Neutrophil (primary cell): Measurements from ENCODE around the gene ENDOV.

ENCODE experiments used
- H3K27ac ChIP-seq: fragments of 200-600 bp; sonication (generic); 2 replicates; pipeline ENCODE4 v1.5.1; 2016; ENCODE audit warnings: mild to moderate bottlenecking, moderate library complexity
- H3K27me3 ChIP-seq: fragments of 200-600 bp; sonication (generic); 2 replicates; pipeline ENCODE4 v1.6.0; 2016; ENCODE audit warnings: mild to moderate bottlenecking
- H3K36me3 ChIP-seq: fragments of 200-600 bp; sonication (generic); 2 replicates; pipeline ENCODE4 v1.5.1; 2017
- H3K4me1 ChIP-seq, 2 experiments: fragments of 200-600 bp in 1 of 2; sonication (generic) in 1 of 2; 1 replicate in 1 of 2; 2 replicates in 1 of 2; pipeline versions ENCODE4 v1.5.1 to v1.6.1; 2013 to 2016; ENCODE audit warnings: low read depth in 1 of 2, low read length in 1 of 2, mild to moderate bottlenecking in 1 of 2, moderate library complexity in 1 of 2; ENCODE audit not compliant: control insufficient read depth in 1 of 2, insufficient read depth in 1 of 2
- H3K4me3 ChIP-seq, 2 experiments: fragments of 200-600 bp in 1 of 2; sonication (generic) in 1 of 2; 1 replicate in 1 of 2; 2 replicates in 1 of 2; pipeline ENCODE4 v1.5.1; 2013 to 2016; ENCODE audit warnings: low read depth in 1 of 2, low read length in 1 of 2, mild to moderate bottlenecking in 1 of 2, moderate library complexity in 1 of 2
- H3K9me3 ChIP-seq: fragments of 200-600 bp; sonication (generic); 2 replicates; pipeline ENCODE4 v1.5.1; 2016
- CTCF ChIP-seq: fragments of 200-600 bp; sonication (generic); IDR thresholded peaks from 2 replicates; pipeline ENCODE4 v1.5.1; 2016; ENCODE audit warnings: antibody characterized with exemption

Gene ENDOV

GRCh38 chr17:80413771-80414507 is 1.0 kb upstream of the ENDOV start:
- Histone ChIP-seq H3K36me3 (peaks cover 11% of the 10 kb centered on the region), H3K4me1 (peaks cover 13 to 16% of the 10 kb centered on the region in 2 experiments), H3K27me3 (peaks cover 59% of the 10 kb centered on the region), H3K27ac (no peak overlapping the region), H3K9me3 (no peaks in the 10 kb centered on the region), H3K4me3 (peak overlapping the region; percentile 80 to 87)
- no peak for TF ChIP-seq CTCF

GRCh38 chr17:80414508-80414802 is 512 bp upstream of the ENDOV start:
- H3K27ac ChIP-seq = peak overlapping the region; percentile 77
- TF ChIP-seq CTCF = no peak
- peaks cover 54% of the 10 kb centered on the region for H3K27me3 ChIP-seq
- H3K36me3 ChIP-seq = peaks cover 12% of the 10 kb centered on the region
- H3K4me3 ChIP-seq = peak overlapping the region; percentile 80 to 87
- H3K4me1 ChIP-seq = peaks cover 13 to 16% of the 10 kb centered on the region in 2 experiments
- no peaks in the 10 kb centered on the region for H3K9me3 ChIP-seq

- Histone ChIP-seq H3K4me3 (peak overlapping the region; percentile 80 to 87), H3K27ac (peak overlapping the region; percentile 77), H3K36me3 (peaks cover 19% of the 10 kb centered on the region), H3K4me1 (peaks cover 13 to 16% of the 10 kb centered on the region in 2 experiments), H3K9me3 (no peaks in the 10 kb centered on the region), H3K27me3 (peaks cover 41% of the 10 kb centered on the region)
- TF ChIP-seq CTCF = no peak
Measured at GRCh38 chr17:80415626-80416137, 715 bp downstream of the ENDOV start.

- peaks cover 19% of the 10 kb centered on the region for H3K36me3 ChIP-seq
- H3K27ac ChIP-seq = no peak overlapping the region
- H3K9me3 ChIP-seq = no peaks in the 10 kb centered on the region
- H3K4me1 ChIP-seq = peaks cover 13 to 16% of the 10 kb centered on the region in 2 experiments
- H3K27me3 ChIP-seq = peaks cover 35% of the 10 kb centered on the region
- no peak for TF ChIP-seq CTCF
- H3K4me3 ChIP-seq = peak overlapping the region in 1 of 2 experiments; percentile 87
Measured at GRCh38 chr17:80416260-80416939, 1.4 kb downstream of the ENDOV start.

GRCh38 chr17:80416940-80417293 is 1.9 kb downstream of the ENDOV start:
- H3K9me3 ChIP-seq = no peaks in the 10 kb centered on the region
- TF ChIP-seq CTCF = no peak
- no peak overlapping the region for H3K27ac ChIP-seq
- peaks cover 30% of the 10 kb centered on the region for H3K27me3 ChIP-seq
- H3K4me1 ChIP-seq = peaks cover 13 to 16% of the 10 kb centered on the region in 2 experiments
- H3K36me3 ChIP-seq = peaks cover 19% of the 10 kb centered on the region
- no peak overlapping the region for H3K4me3 ChIP-seq
